Suppressor macrophage treated with lipopolysaccharide for 1 hour (primary cell): ENCODE measurements around the gene TRIM54.
A peak's percentile ranks its signal among the peaks of the same experiment; 100 is the strongest.
"Not testable (repeated sequence)": the region's sequence is repeated elsewhere in the genome, so short reads cannot be mapped to it uniquely, and the experiment has no call there.

ENCODE experiments used
- DNase-seq, 3 donors: peaks; one replicate each; pipeline ENCODE4 v3.0.0-alpha.2; 2020 to 2022

TRIM54 gene

DNA sequence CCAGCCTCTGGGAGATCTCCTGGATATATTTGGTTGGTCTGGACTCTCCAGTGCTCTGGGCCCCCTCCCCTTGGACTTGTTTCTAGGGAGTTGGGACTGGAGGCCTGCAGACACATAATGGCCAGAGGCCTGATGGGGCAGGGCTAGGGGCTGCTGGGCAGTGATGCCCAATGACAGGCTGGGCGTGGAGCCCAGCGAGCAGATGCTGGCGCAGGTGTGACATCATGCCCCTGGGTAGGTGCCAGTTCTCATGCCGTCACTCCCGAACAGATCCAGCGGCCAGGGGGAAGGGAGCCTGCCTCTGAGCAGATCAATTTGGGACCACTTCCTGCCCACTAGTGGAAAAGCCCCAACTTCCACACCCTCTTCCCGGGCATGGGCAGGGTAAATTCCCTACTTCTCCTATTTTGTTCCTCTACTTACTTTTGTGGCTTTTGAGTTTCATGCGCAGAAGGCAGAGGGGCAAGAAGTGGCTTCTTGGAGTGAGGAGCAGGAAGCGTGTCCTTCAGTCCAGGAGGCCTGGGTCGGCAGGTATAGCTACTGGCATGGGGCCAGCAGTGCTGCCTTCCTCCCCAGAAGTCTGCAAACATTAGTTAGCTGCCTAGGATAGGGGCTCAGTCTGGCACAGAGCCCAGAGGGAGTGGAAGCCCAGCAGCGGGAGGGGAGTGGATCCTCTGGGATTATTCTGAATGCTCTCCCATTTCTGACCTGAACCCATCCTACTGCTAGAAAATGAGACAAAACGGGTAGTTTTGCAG is 34.6 kb downstream of the TRIM54 start:
- peak; percentile 44 to 51 (median 46) for DNase-seq

DNA sequence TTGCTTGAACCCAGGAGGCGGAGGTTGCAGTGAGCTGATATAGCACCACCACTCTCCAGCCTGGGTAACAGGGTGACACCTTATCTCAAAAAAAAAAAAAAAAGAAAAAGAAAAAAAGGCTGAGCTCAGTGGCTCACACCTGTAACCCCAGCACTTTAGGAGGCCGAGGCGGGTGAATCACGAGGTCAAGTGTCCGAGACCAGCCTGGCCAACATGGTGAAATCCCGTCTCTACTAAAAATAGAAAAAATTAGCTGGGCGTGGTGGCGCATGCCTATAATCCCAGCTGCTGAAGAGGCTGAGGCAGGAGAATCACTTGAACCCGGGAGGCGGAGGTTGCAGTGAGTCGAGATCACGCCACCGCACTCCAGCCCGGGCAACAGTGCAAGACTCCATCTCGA is 37.6 kb downstream of the TRIM54 start:
- not testable (repeated sequence) for DNase-seq

DNA sequence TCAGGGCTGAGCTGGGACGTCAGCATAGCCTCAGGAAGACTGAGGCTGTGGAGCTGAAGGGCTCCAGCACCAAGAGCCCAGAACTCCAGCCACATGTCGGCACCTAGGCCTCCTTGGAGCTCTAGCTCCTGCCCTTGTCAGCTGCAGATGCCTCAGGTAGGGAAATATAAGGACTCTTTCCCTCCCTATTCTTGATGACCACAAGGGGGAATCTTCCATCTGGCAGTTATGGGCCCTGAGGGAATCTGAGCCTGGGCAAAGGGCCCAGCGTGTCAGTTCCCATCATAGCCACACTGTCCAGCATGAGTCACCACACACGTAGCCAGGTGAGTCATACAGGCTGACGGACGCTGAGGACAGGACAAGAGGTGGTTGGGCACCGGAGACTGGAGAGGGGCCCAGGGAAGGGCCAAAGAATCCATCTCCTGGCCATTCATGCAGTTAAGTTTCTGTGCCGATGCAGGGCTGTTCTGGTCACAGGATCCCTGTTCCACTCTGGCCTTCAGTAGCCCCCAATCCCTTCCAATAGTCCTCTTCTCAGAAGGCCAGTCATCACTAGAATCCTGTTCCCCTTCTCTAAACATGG is 38.8 kb downstream of the TRIM54 start:
- peak; percentile 59 to 76 (median 73) for DNase-seq

DNA sequence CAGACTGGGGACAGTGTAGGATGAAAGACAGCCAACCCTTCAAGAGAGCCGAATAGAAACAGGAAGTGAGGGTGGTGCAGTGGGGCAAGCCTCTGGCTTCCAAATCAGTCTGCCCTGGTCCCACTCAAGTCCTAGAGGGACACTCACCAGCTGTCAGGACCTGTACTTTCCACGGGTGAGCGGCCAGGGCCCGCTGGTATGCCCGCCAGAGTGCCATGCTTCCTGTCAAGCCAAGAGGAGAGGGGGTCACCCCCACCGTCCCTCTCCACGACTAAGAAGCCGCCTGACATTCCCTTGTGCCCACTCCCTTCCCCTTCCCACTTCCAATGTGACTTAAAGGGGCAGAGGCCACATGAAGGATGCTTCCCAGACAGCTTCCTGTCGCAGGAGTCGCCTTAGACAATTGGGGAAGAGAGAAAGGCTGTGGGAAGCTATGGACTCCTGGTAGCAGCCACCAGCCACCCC is 40.1 kb downstream of the TRIM54 start:
- DNase-seq, result peak; percentile 54 to 66 (median 55)

DNA sequence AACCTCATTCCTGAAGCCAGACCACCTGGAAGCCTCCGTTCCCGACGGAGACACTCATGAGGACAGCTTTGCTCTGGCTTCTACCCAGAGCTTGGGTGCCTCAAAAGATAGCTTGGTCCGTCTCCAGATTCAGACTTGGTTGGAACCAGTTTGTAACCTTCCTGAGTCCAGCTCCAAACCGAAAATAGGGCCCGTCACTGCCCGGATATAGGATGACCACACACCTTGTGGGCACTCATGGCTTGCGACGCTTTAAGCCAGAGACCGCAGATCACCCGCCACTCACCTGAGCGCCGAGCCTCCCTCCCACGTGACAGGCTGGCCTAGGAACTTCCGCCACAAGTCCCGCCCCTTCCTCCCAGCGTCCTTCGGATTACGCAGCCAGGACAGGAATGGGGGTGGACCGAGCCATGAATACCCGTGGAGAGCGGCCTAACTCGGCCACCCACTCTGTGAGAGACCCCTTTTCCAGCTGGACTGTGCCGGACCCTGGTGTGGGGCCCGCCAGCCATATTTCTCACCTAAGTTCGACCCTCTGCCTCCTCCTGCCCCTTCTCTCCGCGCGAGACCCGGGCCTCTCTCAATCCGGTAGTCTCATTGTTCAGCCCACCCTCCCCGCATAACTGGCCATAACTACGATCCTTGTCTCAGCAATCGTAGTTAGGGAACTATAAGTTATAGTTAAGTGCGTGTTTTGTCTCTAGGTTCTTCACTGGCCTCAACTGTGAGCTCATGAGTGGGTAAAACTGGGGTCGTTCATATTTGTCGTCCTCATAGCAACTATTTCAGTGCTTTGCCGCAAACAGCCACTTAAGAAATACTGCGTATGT is 40.8 kb downstream of the TRIM54 start, which contains the start of gene MPV17:
TSS of gene MPV17 (minus strand) at position 332 of the 830 bp plus-strand sequence. CDS start 580 bp downstream, outside the sequence.
- DNase-seq, result peak; percentile 83 to 91 (median 89)

DNA sequence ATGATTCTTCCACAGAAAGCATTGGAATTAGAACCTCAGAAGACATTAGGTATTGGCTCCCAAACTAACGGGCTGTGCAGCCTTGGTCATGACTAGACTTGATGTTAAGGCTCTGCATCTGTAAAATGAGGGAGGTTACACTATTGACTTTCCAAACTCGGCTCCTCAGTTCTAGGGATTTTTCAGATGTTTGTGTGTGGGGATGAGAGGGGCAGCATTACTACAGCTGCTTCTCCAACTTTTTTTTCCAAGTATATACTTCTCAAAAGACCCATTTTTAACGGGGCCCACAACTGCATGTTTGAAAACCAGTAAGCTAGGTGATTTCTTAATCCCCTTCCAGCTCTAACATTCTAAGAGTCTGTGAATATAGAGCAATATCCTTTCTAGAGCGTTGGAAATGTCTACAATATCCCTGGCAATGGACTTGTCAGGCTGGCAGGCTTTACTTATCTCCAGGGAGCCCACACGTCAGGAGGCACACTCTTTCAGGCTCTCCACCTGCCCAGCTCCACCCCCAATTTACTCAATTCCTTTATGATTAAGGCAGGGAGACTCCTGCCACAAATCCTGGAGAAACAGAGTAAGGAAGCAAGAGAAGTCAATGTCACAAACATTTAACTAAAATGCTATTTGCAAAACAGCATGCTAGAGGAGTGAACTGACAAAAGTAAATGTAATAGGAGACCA is 41.5 kb downstream of the TRIM54 start:
- no peak for DNase-seq

DNA sequence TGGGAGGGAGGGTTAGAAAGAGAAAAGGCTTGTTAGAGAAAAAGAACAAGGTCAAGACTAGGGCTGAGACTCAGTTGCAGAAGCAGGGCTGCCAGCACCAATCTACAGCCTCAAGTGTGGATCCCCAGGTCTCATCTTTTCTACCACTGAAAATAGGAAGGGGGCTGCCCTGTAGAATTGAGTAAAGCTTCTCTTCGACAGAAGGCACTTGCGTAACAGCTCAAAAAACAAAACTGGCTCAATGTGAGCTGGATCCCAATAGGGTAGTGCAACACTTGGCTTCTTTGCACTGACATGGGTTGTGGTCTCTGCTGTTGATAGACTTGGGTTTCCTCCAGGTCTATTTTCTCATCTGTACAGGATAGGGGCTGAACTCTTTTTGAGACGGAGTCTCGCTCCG is 42.5 kb downstream of the TRIM54 start:
- no peak for DNase-seq

DNA sequence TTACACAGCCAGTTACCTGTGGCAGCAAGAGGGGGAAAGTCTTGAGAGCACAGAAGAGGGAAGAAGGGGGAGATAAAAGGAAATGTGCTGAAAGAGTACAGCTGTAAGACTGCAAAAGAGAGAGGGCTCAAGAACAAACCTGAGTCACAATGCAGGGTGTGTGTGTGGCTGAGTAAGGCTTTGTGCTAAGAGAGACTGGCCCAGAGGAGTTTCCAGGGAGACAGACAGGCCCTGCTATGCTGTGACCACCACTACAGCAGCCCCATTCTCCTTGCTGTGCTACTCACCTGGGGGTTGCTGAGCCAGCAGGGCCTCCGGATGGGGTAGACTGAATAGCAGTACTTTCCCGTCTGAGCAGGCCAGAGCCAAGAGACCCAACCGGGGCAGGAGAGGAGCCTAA is 53.1 kb downstream of the TRIM54 start:
- DNase-seq, result no peak

DNA sequence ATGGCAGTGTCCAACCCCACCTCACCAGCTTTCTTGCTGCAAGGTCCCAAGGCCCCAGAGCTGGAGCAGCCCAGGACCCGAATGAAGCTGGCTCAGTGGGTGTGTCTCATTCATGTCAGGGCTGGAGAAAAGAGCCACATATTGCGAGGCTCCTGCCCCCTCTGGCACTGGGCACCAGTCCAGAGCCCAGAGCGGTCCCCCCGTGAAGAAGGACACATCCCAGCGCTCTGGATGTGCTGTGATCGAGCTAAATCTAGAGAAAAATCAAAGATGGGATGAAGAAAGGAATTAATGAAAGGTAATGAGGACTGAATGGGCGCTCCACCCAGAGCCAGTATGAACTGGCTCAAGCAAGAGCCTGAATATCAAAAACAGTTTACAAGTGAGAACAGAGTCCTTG is 53.9 kb downstream of the TRIM54 start:
- DNase-seq, result no peak

DNA sequence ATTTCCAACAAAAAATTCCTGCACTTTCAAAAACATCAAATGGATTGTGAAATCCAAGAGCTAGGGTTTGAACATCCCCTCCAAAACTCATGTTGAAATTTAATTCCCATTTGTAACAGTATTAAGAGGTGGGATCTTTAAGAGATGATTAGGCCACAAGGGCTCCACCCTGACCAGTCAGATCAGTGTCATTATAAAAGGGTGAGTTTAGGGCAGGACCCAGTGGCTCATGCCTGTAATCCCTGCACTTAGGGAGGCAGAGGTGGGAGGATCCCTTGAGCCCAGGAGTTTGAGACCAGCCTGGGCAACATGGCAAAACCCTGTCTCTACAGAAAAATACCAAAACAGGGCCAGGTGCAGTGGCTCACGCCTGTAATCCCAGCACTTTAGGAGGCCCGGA is 65.4 kb downstream of the TRIM54 start:
- DNase-seq, result no peak

DNA sequence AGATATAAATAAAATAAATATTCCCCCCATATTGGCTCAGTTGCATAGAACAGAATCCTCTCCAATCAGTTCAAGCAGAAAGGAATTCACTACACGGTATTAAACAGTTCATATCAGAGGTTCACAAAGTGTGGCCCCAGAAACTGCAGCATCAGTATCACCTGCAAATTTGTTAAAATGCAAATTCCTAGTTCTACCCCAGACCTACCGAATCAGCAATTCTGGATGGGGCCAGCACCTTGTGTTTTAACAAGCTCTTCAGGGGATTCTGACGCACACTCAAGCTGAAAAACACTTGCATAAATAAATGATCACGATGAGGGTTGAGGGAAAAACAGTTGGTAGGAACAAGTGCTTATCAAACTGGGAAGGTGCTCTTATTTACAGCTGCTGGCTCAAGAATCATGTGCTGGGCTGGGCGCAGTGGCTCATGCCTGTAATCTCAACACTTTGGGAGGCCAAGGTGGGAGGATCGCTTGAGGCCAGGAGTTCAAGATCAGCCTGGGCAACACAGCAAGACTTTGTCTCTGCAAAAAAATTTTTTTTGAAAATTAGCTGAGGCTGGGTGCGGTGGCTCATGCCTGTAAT is 68.0 kb downstream of the TRIM54 start:
- DNase-seq, result no peak

DNA sequence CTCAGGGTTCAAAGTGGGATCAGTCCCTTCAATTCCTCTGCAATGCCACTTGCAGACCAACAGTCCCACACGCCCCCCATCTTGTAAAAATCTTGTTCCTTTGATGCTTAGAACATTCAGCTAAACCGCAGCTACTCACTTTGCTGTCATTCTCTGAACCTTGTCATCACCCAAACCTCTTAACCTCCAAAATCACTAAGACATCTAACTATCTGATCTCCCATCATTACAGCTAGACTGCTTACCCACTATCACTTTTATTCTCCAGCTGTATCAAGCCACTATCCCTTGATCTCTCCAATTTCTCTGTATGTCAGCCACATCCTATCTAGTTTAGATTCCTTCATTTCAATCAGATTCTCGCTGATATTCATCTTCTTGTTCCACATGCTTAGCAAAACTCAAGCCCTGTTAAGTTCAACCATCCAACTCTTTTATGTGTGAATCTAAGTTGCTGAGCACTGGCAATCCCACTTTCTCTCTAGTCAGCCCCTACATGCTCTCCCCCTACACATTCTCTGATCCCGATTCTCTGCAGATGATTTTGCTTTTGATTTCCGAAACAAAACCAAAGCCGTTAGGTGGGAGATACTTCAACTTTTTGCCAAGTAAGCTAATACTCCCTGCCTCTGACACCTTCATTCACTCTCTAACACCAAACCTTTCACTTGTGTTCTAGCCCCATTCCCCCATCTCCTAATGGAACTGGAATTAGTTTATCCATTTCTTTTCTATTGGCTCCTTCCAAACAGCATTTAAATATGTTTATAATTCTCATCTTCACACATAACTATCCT is 69.8 kb downstream of the TRIM54 start:
- DNase-seq, result no peak

DNA sequence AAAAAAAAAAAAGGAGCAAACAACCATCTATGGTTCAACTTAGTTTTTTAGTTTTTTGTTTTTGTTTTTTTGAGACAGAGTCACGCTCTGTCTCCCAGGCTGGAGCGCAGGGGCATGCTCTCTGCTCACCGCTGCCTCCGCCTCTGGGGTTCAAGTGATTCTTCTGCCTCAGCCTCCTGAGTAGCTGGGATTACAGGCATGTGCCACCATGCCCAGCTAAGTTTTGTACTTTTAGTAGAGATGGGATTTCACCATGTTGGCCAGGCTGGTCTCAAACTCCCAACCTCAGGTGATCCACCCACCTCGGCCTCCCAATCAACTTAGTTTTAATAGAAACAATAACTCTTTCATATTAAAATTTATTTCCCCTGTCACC is 71.1 kb downstream of the TRIM54 start:
- not testable (repeated sequence) for DNase-seq

DNA sequence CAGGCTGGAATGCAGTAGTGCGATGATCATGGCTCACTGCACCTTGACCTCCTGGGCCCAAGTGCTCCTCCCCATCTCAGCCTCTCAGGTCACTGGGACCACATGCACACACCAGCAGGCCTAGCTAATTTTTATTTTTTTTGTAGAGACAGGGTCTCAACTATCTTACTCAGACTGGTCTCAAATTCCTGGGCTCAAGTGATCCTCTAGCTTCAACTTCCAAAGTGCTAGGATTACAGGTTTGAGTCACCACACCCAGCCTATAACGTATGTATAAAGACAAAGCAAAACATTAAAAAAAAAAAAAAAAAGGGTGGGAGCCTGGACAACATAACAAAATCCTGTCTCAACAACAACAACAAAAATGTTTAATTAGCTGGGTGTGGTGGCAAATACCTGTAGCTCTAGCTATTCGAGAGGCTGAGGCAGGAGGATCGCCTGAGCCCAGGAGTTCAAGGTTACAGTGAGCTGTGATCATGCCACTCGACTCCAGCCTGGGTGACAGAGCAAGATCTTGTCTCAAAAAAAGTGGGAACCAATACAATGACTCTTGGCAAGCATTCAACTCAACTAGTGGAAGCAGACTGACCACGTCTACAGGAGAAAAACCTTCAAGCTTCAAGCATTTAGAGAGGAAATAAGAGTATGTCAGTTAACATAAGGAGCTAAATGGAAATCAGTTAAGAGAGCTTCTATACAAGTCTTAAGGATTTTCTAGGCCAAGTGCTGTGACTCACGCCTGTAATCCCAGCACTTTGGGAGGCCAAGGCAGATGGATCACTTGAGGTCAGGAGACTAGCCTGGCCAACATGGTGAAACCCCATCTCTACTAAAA is 71.8 kb downstream of the TRIM54 start:
- no peak for DNase-seq

DNA sequence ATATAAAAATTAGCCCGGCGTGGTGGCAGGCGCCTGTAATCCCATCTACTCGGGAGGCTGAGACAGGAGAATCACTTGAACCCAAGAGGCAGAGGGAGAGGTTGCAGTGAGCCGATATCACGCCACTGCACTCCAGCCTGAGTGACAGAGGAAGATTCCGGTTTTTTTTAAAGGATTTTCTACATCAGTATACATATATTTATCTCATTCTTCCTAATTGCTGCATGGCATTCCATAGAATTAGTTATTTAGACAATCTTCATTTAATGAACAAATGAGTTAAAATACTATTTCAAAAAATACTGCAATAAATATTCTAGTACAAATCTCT is 72.3 kb downstream of the TRIM54 start:
- no peak for DNase-seq

DNA sequence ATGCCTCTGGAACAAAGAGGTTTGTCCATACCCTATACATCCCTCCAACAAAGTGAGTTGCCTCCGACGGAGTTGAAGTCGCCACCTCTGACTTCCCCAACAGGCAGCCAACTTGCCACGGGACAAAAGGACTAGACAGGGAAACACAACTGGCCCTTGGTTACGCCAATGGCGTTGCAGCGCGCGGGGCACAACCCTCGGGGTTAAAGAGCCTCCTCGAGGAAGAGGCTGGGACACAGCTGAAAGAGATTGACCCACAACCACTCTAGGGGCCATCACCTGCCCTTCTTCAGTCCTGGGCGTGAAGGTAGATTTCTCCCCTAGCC is 73.8 kb downstream of the TRIM54 start:
- DNase-seq, result peak; percentile 79 to 87 (median 83)

DNA sequence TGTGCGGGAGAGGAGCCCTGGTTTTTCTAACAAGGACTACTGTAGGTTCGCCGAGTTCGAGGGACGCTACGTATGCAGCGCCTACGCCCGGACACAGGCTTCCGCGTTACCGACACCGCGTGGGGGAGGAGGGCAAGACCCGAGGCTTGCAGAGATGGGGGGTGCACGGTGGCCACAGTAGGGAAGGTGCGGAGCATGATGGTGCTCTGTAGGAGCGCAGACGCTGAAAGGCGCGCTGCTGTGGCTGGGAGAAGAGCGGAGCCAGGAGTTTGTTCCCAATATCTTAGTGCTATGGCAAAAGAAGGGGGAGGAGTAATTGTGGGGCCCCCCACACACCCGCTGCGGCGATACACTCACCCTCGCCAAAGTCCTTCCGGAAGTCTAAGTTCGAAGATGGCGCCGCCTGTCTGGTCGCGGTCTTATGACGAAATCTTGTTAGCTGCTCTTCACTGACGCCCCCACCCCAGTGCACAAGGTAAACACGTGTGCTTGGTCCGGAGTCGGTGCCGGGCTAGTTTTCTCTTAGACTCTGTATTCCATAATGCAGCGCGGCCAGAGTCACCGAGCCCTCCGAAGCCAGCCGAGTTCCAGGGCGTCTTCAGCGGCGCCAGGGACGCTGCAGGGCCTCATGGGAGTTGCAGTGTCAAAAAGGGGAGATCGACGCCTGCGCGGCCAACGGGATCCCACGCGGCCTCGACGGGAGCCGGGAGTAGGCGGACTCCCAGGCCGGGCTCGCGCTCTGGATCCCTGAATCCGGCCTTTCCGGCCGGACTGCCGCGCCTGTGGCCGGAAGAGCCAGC is 74.4 kb downstream of the TRIM54 start, which contains the start of gene GTF3C2:
TSS of gene GTF3C2 (minus strand) at position 383 of the 800 bp plus-strand sequence. CDS start 13,210 bp downstream, outside the sequence.
- peak; percentile 96 to 97 (median 97) for DNase-seq
